ENCODE data around the gene CCDC198.

Gene CCDC198

DNA sequence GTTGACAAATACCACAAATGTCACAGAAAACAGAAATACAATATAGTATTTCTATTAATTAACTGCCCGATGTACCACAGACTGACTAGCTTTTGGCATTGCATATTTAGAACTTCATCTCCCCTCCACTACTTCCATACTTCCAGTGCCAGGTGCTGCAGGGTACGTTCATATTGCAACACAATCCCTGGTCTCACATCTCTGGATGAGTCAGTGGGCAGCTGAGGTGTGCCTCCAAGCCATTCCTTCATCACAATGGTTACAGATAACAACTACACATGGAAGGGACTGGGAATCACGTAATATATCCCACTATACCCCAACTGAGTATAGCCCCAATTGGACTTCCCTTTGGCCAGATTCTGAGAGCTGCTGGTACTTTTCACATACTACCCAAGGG lies 31.1 kb downstream of the CCDC198 start:
- DNase-seq: no peak

DNA sequence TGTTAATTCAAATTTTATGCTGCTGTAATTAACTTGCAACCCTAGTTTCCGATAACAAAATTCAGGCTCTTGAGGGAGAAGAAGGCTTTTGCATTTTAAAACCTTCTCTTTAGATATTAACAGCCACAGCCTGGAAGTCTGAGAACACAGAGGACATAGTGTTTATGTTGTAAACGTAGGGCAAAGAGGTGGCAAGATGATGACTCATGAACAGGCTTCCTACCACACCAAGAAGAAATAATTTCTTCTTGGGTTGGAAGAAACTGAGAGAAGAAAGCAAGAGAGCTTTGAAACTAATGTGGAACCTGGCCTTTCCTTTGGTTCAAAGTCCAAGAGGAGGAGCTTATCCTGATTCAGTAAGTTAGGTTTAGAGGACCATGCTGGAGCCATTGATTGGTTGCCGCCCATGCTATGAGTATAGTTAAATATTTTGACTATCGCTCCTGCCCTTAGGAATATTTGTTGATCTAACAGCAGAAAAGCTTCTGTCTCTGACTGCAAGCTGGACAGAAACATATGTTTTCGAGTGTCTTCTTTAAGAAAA lies 31.8 kb downstream of the CCDC198 start:
- no peak for DNase-seq

DNA sequence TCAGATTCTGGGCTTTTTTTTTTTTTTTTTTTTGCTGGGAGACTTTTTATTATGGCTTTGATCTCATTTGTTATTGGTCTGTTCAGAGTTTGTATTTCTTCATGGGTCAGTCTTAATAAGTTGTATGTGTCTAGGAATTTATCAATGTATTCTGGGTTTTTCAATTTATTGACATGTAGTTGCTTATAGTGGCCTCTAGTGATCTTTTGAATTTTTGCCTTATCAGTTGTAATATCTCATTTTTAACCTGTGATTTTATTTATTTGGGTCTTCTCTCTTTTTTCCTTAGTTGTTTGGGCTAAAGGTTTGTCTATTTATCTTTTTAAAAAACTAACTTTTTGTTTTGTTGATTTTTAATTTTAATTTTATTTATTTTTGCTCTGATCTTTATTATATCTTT lies 57.7 kb downstream of the CCDC198 start:
- DNase-seq: no peak

- no peak for DNase-seq
Measured at GRCh38 chr14:57420986-57421385, 72.7 kb downstream of the CCDC198 start.

DNA sequence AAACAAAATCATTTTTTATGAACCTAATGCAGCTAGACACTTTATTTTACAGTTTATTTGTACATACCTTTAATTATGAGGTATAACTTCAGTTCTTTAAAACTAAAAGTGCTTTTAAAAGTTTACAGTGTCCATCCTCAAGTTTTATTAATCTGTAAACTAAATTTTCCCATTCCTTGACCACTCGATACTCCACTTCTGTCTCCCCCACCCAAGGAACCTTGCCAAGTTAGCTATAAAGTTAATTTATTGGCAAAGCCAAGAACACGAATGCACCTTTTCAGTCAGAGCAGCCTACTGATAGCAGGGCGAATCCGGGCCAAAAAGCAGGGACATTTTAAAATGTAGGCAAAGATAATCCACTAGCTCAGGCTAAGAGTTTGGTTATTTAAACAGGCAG lies 73.6 kb downstream of the CCDC198 start:
- no peak for DNase-seq

Measured in COR-L47 (cell line).